ENCODE measurements around the gene F8.

DNA sequence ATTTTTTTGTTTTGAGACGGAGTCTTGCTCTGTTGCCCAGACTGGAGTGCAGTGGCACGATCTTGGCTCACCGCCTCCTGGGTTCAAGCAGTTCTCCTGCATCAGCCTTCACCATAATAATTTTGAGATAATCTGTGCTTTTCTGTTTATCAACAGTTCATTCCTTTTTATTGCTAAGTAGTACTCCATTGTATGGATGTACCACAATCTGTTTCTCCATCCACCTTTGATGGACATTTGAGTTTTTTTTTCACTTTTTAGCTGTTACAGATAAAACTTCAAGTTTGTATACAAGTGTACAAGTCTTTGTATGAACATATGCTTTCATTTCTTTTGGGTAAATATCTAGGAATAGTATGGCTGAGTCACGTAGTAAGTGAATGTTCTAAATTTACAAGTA, 13.2 kb upstream of the F8 start:
- TF ChIP-seq, protein P1, sequence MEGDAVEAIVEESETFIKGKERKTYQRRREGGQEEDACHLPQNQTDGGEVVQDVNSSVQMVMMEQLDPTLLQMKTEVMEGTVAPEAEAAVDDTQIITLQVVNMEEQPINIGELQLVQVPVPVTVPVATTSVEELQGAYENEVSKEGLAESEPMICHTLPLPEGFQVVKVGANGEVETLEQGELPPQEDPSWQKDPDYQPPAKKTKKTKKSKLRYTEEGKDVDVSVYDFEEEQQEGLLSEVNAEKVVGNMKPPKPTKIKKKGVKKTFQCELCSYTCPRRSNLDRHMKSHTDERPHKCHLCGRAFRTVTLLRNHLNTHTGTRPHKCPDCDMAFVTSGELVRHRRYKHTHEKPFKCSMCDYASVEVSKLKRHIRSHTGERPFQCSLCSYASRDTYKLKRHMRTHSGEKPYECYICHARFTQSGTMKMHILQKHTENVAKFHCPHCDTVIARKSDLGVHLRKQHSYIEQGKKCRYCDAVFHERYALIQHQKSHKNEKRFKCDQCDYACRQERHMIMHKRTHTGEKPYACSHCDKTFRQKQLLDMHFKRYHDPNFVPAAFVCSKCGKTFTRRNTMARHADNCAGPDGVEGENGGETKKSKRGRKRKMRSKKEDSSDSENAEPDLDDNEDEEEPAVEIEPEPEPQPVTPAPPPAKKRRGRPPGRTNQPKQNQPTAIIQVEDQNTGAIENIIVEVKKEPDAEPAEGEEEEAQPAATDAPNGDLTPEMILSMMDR (IDR thresholded peaks at IDR 0.05): no peak
- TF ChIP-seq ZFX (IDR thresholded peaks at IDR 0.05; ENCODE audit: borderline replicate concordance): no peak
